Panc1 (cell line): ENCODE measurements around the gene GPC6. TPM values are rescaled to one million over a fixed set of nuclear protein-coding genes. Genes with fewer than 3 reads are reported as not detected.

Experiments used
- ATAC-seq: fragments of 200-7000 bp; cut with Tn5 transposase; 2 replicates; pipeline ENCODE4 v1.9.1; 2020; ENCODE audit warnings: mild to moderate bottlenecking, moderate library complexity
- BruUV-seq: library from RNA; stranded (reverse); fragments of 400-500 nt; replicated peaks from 2 replicates; lab custom pipeline; 2021; lab: Mats Ljungman, UMichigan
- CTCF ChIA-PET: fragments of 300-600 bp; sonication (Branson Sonifier 250); formaldehyde crosslinking; loops from one replicate; lab custom pipeline; 2022; ENCODE audit warnings: antibody characterized with exemption; lab: Charles Lee
- POLR2A ChIA-PET: fragments of 300-600 bp; sonication (Branson Sonifier 250); formaldehyde crosslinking; loops from one replicate; lab custom pipeline; 2022; ENCODE audit warnings: antibody characterized with exemption; lab: Charles Lee
- DNase-seq: peaks from one replicate; pipeline ENCODE4 v3.0.0-alpha.2; 2010; ENCODE audit warnings: low read depth, low spot score
- H3K27ac ChIP-seq: 2 replicates; pipeline ENCODE4 v1.5.1; 2011; ENCODE audit warnings: mild to moderate bottlenecking, low read length, inconsistent platforms
- H3K27me3 ChIP-seq: fragments of 200-500 bp; sonication (Bioruptor generic); 2 replicates; pipeline ENCODE4 v1.6.0; 2014; ENCODE audit warnings: low read length, inconsistent platforms; ENCODE audit not compliant: control insufficient read depth, insufficient read depth
- H3K36me3 ChIP-seq: fragments of 200-500 bp; sonication (Bioruptor generic); 2 replicates; pipeline ENCODE4 v1.5.1; 2014; ENCODE audit warnings: inconsistent platforms, mild to moderate bottlenecking, low read length, moderate library complexity; ENCODE audit not compliant: control insufficient read depth, insufficient read depth
- H3K4me1 ChIP-seq: 2 replicates; pipeline ENCODE4 v1.5.1; 2011; ENCODE audit warnings: inconsistent platforms, mild to moderate bottlenecking, low read length, moderate library complexity; ENCODE audit not compliant: control insufficient read depth, insufficient read depth
- H3K4me3 ChIP-seq, 2 experiments: 2 replicates each; pipeline ENCODE4 v1.5.1; 2011 to 2012; ENCODE audit warnings: low read depth in 2 of 2, low read length in 2 of 2, mild to moderate bottlenecking in 2 of 2, inconsistent platforms in 1 of 2, moderate library complexity in 1 of 2
- H3K9me3 ChIP-seq: fragments of 200-500 bp; sonication (Bioruptor generic); 2 replicates; pipeline ENCODE4 v1.5.1; 2014; ENCODE audit warnings: low read depth, mild to moderate bottlenecking, inconsistent platforms, low read length, moderate library complexity; ENCODE audit not compliant: control insufficient read depth, insufficient read depth
- POLR2AphosphoS5 ChIP-seq: IDR thresholded peaks from 2 replicates; pipeline ENCODE4 v1.6.1; 2012; ENCODE audit warnings: mild to moderate bottlenecking, low read depth, low read length, moderate library complexity
- SIN3A ChIP-seq: IDR thresholded peaks from 2 replicates; pipeline ENCODE4 v1.6.1; 2012; ENCODE audit warnings: low read depth, mild to moderate bottlenecking, low read length, moderate library complexity, borderline replicate concordance; ENCODE audit not compliant: insufficient read depth
- TCF7L2 ChIP-seq: IDR thresholded peaks from 2 replicates; pipeline ENCODE4 v1.6.1; 2011; ENCODE audit warnings: mild to moderate bottlenecking, low read depth, low read length, inconsistent platforms
- in situ Hi-C: cut with HindIII; loops from 2 replicates; pipeline ENCODE4 v1.10.0; 2016; ENCODE audit warnings: low sequenced_read_pairs, low pct_unique_long_range_greater_than_20kb
- intact Hi-C: fragments of 100-400 bp; cut with micrococcal nuclease; formaldehyde crosslinking; loops from one replicate; pipeline ENCODE4 v1.10.0; 2022; ENCODE audit not compliant: unreplicated experiment
- total RNA-seq: library from RNA; stranded (reverse); gene quantifications from one replicate; pipeline ENCODE4 v1.2.1, GENCODE V29; 2021; ENCODE audit not compliant: unreplicated experiment
- TF ChIP-seq, protein P1 (sequence below): fragments of 450-650 bp; IDR thresholded peaks from 2 replicates; pipeline ENCODE4 v1.5.1; 2017; ENCODE audit warnings: mild to moderate bottlenecking
- TF ChIP-seq, protein P2 (sequence below), 2 experiments: IDR thresholded peaks; 2 replicates each; pipeline ENCODE4 v1.6.1; 2011 to 2012; ENCODE audit warnings: low read depth in 2 of 2, control low read depth in 1 of 2, low read length in 1 of 2, mild to moderate bottlenecking in 1 of 2, moderate library complexity in 1 of 2; ENCODE audit not compliant: insufficient read depth in 1 of 2

GPC6 gene
- total RNA-seq, 1 experiment from 2014 or later: 4.8 TPM

DNA sequence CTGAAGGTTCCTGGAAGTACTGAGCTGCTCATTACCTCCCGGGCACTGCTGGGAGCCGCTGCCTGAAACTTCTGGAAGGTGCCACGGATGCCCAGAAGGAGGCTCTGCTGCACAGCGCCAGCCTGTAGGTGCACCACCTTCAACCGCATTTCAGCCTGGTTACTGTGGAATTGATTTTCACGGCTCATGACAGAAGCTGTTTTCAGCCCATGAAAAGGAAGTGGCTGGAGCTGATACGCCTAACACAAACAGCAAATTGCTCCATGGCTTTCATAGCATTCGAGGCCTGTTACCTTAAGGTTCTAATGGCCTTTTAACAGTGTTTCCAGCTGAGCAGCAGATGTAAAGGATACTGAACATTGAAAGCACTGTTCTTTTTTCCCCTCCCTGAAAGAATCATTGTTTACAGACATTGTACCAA is 22.0 kb downstream of the GPC6 start:
- CTCF ChIA-PET: interaction anchor here (0.6 kb wide), 1 partner anchor 1182 kb away, joined by 3 read pairs; no protein-coding TSS in a partner anchor
- intact Hi-C loops (no loop called here), in situ Hi-C loops (no loop called here)
- TF ChIP-seq, protein P1, sequence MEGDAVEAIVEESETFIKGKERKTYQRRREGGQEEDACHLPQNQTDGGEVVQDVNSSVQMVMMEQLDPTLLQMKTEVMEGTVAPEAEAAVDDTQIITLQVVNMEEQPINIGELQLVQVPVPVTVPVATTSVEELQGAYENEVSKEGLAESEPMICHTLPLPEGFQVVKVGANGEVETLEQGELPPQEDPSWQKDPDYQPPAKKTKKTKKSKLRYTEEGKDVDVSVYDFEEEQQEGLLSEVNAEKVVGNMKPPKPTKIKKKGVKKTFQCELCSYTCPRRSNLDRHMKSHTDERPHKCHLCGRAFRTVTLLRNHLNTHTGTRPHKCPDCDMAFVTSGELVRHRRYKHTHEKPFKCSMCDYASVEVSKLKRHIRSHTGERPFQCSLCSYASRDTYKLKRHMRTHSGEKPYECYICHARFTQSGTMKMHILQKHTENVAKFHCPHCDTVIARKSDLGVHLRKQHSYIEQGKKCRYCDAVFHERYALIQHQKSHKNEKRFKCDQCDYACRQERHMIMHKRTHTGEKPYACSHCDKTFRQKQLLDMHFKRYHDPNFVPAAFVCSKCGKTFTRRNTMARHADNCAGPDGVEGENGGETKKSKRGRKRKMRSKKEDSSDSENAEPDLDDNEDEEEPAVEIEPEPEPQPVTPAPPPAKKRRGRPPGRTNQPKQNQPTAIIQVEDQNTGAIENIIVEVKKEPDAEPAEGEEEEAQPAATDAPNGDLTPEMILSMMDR: peak; percentile 49
- TF ChIP-seq, protein P2, sequence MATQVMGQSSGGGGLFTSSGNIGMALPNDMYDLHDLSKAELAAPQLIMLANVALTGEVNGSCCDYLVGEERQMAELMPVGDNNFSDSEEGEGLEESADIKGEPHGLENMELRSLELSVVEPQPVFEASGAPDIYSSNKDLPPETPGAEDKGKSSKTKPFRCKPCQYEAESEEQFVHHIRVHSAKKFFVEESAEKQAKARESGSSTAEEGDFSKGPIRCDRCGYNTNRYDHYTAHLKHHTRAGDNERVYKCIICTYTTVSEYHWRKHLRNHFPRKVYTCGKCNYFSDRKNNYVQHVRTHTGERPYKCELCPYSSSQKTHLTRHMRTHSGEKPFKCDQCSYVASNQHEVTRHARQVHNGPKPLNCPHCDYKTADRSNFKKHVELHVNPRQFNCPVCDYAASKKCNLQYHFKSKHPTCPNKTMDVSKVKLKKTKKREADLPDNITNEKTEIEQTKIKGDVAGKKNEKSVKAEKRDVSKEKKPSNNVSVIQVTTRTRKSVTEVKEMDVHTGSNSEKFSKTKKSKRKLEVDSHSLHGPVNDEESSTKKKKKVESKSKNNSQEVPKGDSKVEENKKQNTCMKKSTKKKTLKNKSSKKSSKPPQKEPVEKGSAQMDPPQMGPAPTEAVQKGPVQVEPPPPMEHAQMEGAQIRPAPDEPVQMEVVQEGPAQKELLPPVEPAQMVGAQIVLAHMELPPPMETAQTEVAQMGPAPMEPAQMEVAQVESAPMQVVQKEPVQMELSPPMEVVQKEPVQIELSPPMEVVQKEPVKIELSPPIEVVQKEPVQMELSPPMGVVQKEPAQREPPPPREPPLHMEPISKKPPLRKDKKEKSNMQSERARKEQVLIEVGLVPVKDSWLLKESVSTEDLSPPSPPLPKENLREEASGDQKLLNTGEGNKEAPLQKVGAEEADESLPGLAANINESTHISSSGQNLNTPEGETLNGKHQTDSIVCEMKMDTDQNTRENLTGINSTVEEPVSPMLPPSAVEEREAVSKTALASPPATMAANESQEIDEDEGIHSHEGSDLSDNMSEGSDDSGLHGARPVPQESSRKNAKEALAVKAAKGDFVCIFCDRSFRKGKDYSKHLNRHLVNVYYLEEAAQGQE (IDR thresholded peaks at IDR 0.05; ENCODE audit: insufficient read depth in 1 of 2, low read depth in 2 of 2, low read length in 1 of 2): no peak
- peak; percentile 90 for ATAC-seq
- Histone ChIP-seq H3K9me3 (no peaks in the 10 kb centered on the region), H3K4me1 (no peaks in the 10 kb centered on the region), H3K27me3 (no peaks in the 10 kb centered on the region), H3K4me3 (no peak overlapping the region), H3K27ac (peak overlapping the region; percentile 23; the same call in 1 of the 2 replicates), H3K36me3 (no peaks in the 10 kb centered on the region)
- POLR2A ChIA-PET: no interaction called here
- DNase-seq: no peak
- BruUV-seq: no TSS peak

DNA sequence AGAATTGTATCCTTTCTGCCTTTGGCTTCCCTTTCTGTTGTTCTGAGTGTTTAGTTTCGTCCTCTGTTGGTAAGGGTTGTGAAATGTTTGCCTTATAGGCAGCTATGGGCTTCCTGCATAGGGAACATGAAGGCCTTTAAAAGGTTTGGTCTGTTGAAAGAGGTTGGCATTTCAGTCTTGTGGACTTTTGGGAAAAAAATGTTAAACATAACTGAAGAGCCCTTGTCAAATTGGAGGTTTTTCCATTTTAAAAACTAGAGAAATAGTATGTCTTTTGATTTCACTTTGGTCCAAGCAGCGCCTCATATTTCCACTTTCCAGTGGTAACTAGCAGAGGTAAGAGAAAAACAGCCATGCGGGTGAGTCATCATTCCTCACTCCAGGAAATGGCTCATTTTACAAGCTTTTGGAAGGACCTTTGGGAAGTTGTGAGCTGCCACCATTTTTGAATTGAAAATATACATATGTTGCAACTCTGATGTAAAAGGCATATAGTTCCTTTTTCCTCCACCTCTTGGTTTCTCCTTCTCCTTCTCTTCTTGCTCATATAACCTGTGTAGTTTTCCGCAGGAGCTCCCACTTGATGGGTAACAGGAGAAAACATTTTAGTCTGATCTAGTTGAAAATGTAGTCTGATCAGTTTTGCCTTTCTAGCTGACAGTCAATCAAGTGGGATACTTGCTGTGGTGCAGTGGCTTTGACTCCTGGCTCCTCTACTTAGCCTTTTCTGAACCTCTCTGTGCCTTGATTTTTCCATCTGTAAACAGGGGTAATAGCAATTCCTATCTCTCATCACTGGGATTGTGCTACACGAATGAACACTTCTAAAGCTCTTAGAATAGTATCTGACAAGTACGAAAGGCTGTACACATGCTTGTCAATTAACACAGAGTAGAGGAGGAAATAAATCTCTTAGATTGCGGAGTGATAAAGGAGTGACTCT is 23.0 kb downstream of the GPC6 start:
- CTCF ChIA-PET: no interaction called here
- BruUV-seq: no TSS peak
- Histone ChIP-seq H3K9me3 (no peaks in the 10 kb centered on the region), H3K36me3 (no peaks in the 10 kb centered on the region), H3K27me3 (no peaks in the 10 kb centered on the region), H3K4me3 (no peak overlapping the region), H3K4me1 (no peaks in the 10 kb centered on the region), H3K27ac (no peak overlapping the region)
- intact Hi-C loops: no loop called here
- ATAC-seq (no peak), DNase-seq (no peak)
- POLR2A ChIA-PET: no interaction called here
- in situ Hi-C loops: no loop called here
- TF ChIP-seq, protein P2 (IDR thresholded peaks at IDR 0.05; ENCODE audit: insufficient read depth in 1 of 2, low read depth in 2 of 2, low read length in 1 of 2): no peak
- TF ChIP-seq POLR2AphosphoS5 (no peak), TCF7L2 (no peak), SIN3A (no peak)
- TF ChIP-seq, protein P1: no peak
